HCT116 (cell line): ENCODE results near the gene IZUMO4.

Source experiments
- EGR1 ChIP-seq: IDR thresholded peaks from 2 replicates; pipeline ENCODE4 v1.6.1; 2012; ENCODE audit warnings: low read depth
- EZH2 ChIP-seq: fragments of 200-600 bp; sonication (generic); IDR thresholded peaks from 2 replicates; pipeline ENCODE4 v1.6.1; 2017; ENCODE audit warnings: antibody characterized with exemption, mixed run types
- EZH2phosphoT487 ChIP-seq: fragments of 200-600 bp; IDR thresholded peaks from 2 replicates; pipeline ENCODE4 v1.6.1; 2018; ENCODE audit warnings: antibody characterized with exemption, borderline replicate concordance
- MAX ChIP-seq: IDR thresholded peaks from 2 replicates; pipeline ENCODE4 v1.6.1; 2012
- POLR2A ChIP-seq: IDR thresholded peaks from 2 replicates; pipeline ENCODE4 v1.7.0; 2011; ENCODE audit warnings: borderline replicate concordance; ENCODE audit not compliant: insufficient read depth, insufficient read length; ENCODE audit errors: extremely low read depth
- POLR2AphosphoS5 ChIP-seq: IDR thresholded peaks from 2 replicates; pipeline ENCODE4 v1.6.1; 2011; ENCODE audit warnings: mild to moderate bottlenecking, low read depth, low read length, moderate library complexity
- RAD21 ChIP-seq: IDR thresholded peaks from 2 replicates; pipeline ENCODE4 v1.6.1; 2012; ENCODE audit warnings: low read depth, mild to moderate bottlenecking
- SIN3A ChIP-seq: IDR thresholded peaks from 2 replicates; pipeline ENCODE4 v1.6.1; 2012; ENCODE audit warnings: low read depth
- YY1 ChIP-seq: IDR thresholded peaks from 2 replicates; pipeline ENCODE4 v1.6.1; 2011; ENCODE audit warnings: low read length, low read depth, moderate library complexity, mild to moderate bottlenecking; ENCODE audit not compliant: insufficient replicate concordance; ENCODE audit errors: extremely low read depth
- TF ChIP-seq, protein P1 (sequence below), 3 experiments: fragments of 200-600 bp in 1 of 3; sonication (generic) in 1 of 3; IDR thresholded peaks in 2 of 3; conservative IDR thresholded peaks in 1 of 3; 2 replicates each; pipeline ENCODE4 v1.5.1; 2012 to 2017; ENCODE audit warnings: low read depth in 2 of 3, low read length in 2 of 3, antibody characterized with exemption in 1 of 3, borderline replicate concordance in 1 of 3, control low read depth in 1 of 3, mild to moderate bottlenecking in 1 of 3, mixed read lengths in 1 of 3, mixed run types in 1 of 3, moderate library complexity in 1 of 3; ENCODE audit not compliant: insufficient read depth in 1 of 3
- TF ChIP-seq, protein P2 (sequence below): IDR thresholded peaks from 2 replicates; pipeline ENCODE4 v1.6.1; 2011; ENCODE audit warnings: mild to moderate bottlenecking, low read length, moderate library complexity; ENCODE audit not compliant: insufficient replicate concordance; ENCODE audit errors: extremely low read depth
- TF ChIP-seq, protein P3 (sequence below): IDR thresholded peaks from 2 replicates; pipeline ENCODE4 v1.6.1; 2012; ENCODE audit warnings: low read depth

DNA sequence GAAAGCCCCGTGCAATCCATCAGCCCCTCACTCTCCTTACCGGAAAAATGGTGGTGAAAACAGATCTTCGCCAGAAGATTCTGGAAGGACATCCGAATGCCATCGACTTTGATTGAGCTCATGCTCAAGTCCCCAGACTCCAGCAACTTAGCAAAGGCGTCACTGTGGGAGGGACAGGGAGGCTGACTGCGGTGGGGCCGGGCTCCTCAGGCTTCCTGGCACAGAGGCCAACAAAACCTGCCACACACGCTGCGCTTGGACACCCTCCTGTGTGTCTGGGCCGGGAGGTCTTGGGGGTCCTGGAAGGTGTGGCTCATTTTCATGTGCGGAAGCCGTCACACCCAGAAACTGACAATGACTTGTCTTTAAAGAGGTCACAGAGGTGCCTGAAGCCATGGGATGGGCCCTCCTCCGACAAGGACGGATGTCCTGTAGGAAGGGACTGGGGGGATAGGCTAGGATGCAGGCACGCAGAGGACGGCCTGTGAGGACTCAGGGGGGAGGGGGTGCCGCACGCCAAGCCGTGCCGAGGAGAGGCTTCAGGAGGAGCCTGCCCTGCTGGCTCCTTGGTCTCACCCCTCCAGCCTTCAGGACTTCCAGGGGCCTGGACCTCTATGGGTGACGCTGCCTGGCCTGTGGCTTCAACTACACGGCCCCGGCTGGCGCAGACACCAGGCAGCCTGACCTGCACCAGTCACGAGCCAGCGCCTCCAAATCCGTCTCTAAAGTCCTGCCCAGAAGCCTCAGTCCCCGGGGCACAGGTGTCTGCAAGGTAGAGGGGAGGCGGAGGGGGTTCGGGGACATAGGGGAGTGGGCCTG, 12.5 kb downstream of the IZUMO4 start:
- TF ChIP-seq, protein P1, sequence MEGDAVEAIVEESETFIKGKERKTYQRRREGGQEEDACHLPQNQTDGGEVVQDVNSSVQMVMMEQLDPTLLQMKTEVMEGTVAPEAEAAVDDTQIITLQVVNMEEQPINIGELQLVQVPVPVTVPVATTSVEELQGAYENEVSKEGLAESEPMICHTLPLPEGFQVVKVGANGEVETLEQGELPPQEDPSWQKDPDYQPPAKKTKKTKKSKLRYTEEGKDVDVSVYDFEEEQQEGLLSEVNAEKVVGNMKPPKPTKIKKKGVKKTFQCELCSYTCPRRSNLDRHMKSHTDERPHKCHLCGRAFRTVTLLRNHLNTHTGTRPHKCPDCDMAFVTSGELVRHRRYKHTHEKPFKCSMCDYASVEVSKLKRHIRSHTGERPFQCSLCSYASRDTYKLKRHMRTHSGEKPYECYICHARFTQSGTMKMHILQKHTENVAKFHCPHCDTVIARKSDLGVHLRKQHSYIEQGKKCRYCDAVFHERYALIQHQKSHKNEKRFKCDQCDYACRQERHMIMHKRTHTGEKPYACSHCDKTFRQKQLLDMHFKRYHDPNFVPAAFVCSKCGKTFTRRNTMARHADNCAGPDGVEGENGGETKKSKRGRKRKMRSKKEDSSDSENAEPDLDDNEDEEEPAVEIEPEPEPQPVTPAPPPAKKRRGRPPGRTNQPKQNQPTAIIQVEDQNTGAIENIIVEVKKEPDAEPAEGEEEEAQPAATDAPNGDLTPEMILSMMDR (IDR thresholded peaks at IDR 0.05 in 2 of 3, conservative IDR thresholded peaks at IDR 0.05 in 1 of 3; ENCODE audit: borderline replicate concordance in 1 of 3, insufficient read depth in 1 of 3, low read depth in 2 of 3, low read length in 2 of 3) = no peak
- TF ChIP-seq POLR2A = no peak
- no peak for TF ChIP-seq MAX
- TF ChIP-seq EZH2phosphoT487 = no peak
- TF ChIP-seq, protein P2, sequence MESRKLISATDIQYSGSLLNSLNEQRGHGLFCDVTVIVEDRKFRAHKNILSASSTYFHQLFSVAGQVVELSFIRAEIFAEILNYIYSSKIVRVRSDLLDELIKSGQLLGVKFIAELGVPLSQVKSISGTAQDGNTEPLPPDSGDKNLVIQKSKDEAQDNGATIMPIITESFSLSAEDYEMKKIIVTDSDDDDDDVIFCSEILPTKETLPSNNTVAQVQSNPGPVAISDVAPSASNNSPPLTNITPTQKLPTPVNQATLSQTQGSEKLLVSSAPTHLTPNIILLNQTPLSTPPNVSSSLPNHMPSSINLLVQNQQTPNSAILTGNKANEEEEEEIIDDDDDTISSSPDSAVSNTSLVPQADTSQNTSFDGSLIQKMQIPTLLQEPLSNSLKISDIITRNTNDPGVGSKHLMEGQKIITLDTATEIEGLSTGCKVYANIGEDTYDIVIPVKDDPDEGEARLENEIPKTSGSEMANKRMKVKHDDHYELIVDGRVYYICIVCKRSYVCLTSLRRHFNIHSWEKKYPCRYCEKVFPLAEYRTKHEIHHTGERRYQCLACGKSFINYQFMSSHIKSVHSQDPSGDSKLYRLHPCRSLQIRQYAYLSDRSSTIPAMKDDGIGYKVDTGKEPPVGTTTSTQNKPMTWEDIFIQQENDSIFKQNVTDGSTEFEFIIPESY = no peak
- TF ChIP-seq SIN3A = no peak
- TF ChIP-seq EZH2 = no peak
- TF ChIP-seq, protein P3, sequence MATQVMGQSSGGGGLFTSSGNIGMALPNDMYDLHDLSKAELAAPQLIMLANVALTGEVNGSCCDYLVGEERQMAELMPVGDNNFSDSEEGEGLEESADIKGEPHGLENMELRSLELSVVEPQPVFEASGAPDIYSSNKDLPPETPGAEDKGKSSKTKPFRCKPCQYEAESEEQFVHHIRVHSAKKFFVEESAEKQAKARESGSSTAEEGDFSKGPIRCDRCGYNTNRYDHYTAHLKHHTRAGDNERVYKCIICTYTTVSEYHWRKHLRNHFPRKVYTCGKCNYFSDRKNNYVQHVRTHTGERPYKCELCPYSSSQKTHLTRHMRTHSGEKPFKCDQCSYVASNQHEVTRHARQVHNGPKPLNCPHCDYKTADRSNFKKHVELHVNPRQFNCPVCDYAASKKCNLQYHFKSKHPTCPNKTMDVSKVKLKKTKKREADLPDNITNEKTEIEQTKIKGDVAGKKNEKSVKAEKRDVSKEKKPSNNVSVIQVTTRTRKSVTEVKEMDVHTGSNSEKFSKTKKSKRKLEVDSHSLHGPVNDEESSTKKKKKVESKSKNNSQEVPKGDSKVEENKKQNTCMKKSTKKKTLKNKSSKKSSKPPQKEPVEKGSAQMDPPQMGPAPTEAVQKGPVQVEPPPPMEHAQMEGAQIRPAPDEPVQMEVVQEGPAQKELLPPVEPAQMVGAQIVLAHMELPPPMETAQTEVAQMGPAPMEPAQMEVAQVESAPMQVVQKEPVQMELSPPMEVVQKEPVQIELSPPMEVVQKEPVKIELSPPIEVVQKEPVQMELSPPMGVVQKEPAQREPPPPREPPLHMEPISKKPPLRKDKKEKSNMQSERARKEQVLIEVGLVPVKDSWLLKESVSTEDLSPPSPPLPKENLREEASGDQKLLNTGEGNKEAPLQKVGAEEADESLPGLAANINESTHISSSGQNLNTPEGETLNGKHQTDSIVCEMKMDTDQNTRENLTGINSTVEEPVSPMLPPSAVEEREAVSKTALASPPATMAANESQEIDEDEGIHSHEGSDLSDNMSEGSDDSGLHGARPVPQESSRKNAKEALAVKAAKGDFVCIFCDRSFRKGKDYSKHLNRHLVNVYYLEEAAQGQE = no peak
- no peak for TF ChIP-seq YY1
- no peak for TF ChIP-seq POLR2AphosphoS5
- TF ChIP-seq RAD21 = no peak
- TF ChIP-seq EGR1 = no peak
